HG03442 (cell line): ENCODE data around the gene TRIO.

Experiments used
- ATAC-seq: cut with Tn5 transposase; IDR thresholded peaks from one replicate; pipeline ENCODE4 v1.9.1; 2021; ENCODE audit warnings: mild to moderate bottlenecking, moderate library complexity; ENCODE audit not compliant: unreplicated experiment

Gene TRIO

DNA sequence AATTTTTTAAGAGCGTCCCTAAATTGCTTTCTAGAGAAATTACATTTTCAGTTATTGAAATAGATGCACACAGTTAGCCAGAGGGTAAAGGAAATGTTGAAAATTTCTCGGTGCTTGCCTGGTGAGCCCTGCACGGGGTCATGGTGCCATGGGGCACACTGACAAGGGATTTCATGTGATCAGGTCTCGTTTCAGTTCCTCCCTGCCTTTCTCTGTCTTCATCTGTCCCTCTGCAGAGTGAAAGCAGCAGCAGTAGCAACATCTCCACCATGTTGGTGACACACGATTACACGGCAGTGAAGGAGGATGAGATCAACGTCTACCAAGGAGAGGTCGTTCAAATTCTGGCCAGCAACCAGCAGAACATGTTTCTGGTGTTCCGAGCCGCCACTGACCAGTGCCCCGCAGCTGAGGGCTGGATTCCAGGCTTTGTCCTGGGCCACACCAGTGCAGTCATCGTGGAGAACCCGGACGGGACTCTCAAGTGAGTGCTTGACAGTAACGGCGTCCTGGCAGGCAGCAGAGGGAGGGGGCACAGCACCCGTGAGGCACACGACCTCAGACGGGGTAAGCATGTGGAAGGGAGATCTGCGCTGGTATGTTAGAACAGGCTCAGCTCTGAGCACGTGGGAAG lies 349.3 kb downstream of the TRIO start:
- ATAC-seq, result no peak

DNA sequence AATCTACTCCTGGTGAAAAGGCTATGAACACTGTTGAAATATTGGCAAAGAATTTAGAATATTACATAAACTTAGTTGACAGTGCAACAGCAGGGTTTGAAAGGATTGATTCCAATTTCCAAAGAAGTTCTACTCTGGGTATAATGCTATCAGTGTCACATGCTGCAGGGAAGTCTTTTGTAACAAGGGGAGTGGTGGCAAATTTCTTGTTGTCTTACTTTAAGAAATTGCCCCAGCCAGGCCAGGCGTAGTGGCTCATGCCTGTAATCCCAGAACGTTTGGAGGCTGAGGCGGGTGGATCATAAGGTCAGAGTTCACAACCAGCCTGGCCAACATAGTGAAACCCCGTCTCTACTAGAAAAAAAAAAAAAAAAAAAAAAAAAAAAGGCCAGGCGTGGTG lies 352.2 kb downstream of the TRIO start:
- no peak for ATAC-seq

DNA sequence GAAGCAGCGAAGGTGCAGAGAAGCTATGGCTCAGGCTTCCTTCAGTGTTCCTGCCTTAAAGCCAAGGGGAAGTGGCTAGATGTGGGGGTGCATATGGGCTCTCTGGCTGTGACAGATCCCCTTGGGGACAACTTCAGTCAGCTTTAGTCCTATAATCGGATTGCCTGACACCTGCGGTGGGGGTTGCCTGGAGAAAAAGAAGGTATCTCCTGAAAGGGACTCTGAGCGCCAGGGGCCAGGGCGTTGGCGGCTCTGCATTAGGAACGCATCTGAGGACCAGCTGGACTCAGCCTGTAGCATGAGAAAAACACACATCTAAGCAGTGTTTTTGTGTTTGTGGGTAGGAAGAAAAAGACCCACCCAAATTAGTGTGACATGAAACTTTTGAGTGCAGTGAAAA lies 354.2 kb downstream of the TRIO start:
- no peak for ATAC-seq

DNA sequence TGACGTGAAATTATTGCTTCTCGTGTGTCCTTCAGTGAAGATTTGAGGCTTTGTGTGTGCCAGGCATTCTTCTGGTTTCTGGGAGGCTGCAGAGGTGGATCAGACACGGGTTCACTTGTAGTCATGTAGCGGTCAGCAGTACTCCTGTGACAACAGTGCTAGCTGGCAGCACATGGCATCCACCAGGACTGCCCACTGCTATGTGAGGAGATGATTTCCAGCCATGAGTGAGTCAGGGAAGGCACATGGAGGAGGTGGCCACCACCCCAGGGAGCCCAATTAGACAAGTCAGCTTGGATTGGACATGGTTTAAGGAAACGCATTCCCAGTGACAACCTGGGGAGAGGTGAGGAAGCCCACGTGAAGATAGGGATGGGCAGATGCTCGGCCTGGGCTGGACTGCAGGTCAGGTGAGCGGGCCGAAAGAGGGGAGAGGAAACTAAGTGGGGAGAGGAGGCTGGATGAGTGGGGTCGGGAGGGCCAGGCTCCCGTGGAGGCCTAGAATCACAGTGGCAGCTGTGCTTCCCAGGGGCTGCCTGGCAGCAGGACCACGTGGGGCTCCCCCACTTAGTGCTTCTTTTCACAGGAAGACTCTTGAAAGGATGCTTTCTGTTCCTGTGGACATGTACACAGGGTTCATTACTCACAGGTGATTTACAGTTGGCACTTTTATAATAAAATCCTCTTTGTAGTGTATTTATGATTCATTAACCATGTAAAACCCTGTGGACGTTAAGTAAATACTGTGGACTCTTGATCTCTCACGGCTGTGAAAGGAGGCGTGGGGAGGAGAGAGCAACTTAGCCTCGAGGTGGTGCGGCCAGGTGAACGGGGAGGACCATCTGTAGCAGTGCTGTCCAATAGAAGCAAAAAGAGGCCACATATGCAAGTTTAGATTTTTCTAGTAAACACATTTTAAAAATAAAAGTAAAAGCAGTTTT lies 358.5 kb downstream of the TRIO start:
- ATAC-seq, result no peak

DNA sequence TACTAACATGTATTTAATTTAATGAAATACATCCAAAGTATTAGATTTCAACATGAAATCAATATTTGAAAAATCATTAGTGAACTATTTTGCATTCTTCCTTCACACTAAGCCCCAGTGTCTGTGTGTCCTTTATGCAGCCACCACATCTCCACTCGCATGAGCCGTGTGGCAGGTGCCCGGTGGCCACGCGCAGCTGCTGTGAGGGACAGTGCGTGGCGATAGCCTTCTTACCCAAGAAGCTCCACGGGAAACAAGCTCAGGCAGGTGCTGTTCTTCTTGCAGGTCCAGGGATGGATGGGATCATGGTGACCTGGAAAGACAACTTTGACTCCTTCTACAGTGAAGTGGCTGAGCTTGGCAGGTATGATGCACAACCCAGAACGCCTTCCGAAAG lies 359.1 kb downstream of the TRIO start:
- no peak for ATAC-seq

DNA sequence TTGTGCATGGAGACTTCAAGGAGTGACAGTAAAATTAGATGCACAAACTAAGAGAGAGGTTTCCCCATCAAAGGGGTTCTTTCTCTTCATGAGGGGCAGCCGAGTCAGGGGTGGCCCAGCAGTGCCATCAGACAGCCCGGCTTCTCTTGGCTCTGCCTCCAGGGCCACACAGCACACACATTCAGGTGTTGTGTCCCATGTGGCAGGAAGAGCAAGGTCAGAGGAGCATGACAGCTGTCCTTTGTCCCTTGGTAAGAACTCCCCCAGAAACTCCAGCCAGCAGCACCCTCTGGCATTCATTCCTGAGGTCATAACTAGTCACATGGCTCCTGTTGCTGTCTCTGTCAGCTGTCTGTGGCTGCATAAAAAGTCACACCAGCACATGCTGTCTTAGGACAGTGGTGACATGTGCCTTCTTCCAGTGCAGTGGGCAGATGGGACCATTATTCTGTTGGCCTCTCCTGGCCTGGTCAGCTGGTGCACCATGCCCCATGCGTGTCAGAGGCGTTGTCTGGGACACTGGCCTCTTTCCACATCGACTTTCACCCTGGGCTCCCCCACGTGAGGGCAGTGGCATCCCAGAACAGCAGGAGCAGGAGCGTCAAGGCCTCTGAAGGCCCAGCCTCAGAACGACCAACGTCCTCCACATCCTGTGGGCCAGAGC lies 360.0 kb downstream of the TRIO start:
- no peak for ATAC-seq

DNA sequence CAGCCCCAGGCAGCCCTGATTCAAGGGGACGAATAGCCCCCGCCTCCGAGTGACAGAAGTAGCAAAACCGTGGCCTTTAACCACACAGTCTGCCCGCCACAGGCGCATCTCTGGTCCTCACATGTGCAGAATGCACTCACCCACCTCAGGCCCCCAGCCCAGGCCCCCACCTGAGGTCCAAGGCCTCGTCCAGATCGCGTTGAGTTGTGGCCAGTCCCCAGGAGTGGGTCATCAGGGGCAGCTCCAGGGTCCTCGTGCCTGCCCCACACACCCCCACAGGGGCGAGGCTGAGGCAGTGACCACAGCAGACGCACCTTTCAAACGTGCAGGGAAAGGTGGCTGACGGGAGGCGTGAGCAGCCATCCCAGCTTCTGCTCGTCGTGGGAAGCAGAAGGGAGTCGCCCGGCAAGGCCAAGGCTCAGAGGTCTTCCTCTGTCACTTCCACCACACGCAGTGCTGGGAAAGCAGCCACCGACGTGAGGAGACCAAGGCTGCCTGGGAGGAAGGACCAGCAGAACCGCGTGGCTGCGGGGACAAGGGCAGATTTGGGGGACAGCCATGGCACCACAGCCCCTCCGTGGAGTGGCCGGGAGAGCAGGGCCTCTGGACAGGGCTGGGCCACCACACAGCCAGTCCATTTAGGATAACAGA lies 360.7 kb downstream of the TRIO start:
- no peak for ATAC-seq

DNA sequence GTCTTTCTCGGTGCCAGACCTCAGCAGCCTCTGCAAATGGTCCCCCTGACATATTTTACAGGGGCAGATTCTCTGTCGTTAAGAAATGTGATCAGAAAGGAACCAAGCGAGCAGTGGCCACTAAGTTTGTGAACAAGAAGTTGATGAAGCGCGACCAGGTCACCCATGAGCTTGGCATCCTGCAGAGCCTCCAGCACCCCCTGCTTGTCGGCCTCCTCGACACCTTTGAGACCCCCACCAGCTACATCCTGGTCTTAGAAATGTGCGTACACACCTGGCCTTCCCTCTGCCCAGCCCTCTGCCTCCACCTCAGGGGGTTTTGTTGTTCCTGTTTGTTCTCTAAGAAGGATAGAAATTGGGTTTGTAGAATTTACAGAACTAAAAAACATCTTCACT lies 361.2 kb downstream of the TRIO start:
- ATAC-seq, result no peak

DNA sequence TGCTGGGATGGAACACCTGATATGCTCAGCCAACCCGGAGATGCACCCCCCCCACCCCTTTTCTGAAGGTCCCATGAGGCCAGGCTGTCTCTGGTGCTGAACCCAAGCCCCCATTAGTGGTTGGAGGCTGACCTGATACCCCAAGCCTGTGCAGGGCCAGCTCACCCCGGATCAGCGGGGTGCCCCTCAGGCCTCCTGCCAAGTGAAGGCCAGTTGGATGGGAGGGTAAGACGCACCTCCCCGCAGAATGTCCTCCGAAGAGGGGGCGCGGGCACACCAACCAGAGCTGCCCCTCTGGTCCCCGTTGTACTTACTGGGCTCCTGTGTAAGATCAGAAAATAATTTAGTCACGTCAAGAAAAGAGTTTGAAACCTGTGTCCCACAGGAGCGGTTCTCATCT lies 361.7 kb downstream of the TRIO start:
- ATAC-seq, result no peak

DNA sequence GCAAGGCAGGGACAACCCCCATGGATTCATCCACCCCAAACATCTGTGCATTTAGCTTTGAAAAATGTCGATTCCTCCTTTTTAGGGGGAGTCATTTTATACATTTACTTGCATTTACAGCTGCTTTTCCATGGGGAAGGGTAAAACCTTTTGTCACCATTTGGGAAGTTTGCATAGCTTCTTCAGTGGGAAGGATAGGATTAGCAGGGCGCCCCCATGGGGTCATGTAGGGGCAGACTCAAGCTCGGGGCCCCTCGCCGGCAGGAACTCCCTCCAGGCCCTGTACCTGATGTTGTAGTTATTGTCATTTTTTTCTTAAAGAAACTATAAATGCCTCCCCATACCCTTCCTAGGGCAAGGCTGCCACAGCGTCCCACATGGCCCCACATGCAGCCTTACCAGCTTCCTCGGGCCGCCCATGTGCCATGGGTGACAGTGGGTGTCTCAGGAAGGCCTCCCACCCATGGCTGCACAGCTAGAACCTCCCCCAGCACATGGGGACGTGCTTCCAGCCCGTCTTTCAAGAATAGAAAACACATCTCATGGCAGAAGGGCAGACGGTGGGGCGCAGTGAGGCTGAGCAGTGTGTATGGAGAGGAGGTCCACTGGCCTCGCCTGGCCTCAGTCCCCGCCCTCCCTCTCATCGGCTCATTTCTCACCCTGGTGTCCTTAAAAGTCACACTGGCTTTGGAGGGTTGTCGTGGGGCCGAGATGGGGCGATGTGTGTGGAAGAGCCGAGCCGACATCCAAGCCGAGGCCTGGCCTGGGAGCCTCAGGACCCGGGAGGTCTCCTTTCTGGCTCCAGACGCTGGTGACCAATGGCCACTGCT lies 362.4 kb downstream of the TRIO start:
- no peak for ATAC-seq

DNA sequence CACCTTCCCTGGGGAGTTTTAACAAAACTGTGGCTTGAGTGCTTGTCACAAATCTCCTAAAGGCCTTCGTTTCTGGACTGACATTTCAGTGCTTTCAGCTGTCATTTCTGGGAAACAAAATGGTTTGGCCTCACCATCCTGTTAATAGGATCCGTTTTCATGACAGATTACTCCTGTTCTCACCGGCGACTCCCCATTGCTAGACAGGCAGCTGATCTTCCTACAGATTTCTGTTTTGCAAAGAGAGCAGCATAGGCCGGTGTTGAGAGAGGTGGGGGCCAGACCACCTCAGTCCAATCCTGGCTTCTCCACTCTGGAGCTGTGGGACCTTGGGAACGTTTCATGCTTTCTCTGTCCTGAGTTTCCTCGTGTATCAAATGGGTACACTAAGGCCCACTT lies 363.0 kb downstream of the TRIO start:
- no peak for ATAC-seq

DNA sequence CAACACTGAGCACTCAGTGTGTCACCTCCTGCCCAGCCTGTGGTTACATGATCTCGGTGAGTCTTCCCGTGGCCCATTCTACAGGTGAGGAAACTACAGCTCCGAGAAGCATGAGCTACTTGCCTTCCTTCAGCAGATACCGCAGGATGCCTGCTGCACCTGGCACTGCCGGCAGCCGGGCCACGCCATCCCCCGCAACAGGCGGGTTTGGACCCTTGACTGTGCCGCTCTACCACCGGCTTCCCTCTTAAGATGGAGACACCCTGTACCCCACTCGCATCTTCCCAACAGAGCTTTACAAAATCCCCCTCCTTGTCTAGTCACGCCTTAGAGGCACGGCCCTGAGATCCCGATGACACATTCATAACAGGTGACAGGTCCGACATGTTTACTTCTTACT lies 363.5 kb downstream of the TRIO start:
- ATAC-seq, result no peak

DNA sequence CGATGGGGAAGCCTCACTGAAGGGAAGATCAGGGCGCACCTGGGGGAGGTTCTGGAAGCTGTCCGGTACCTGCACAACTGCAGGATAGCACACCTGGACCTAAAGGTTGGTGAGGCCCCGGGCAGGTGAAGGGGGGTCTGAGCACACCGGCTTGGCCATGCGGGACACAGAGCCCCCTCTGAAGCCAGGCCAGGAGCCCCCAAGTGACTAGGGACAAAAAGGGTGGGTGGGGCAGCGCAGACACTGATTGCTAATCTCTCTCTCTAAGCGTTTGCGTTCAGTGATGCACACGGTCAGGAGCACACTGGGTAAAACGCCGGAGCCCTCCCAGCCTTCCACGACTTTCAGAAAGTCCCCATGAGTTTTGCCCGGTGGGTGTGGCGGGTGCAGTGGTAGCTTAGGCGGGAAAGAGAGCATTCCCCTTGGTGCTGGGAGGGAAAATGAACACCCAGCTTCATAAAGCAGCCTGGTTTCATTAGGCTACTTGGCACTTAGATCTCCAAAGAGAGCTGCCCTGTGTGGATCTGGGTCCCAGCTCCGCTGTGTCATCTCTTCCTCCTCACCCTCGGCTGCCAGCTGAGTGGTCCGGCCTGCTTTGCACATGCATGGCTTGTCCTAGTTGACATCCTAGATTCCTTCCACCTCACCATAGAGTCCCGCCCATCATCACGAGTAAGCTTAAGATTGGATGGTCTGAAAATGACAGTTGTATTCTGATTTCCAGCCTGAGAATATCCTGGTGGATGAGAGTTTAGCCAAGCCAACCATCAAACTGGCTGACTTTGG lies 364.2 kb downstream of the TRIO start:
- no peak for ATAC-seq

DNA sequence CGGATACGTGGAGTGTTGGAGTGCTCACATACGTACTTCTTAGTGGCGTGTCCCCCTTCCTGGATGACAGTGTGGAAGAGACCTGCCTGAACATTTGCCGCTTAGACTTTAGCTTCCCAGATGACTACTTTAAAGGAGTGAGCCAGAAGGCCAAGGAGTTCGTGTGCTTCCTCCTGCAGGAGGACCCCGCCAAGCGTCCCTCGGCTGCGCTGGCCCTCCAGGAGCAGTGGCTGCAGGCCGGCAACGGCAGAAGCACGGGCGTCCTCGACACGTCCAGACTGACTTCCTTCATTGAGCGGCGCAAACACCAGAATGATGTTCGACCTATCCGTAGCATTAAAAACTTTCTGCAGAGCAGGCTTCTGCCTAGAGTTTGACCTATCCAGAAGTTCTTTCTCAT lies 364.9 kb downstream of the TRIO start:
- no peak for ATAC-seq

DNA sequence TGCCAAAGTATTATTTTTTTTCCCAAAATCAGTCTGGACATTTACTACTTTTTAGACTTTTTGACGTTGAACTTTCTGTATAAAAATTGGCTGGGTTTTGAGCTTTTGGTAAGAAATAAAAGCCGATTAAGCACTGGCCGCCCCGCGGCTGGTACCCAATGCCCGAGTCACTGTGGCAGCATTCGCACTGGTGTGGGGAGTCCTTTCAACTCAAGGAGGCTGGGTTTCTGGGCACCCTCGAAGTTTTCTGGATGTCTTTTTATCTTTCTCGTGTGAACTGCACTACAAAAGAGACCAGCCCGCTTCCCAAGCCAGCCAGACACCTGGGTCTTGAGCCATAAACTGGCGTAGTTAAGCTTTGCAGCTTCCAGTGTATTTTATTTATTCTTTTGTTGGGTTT lies 366.4 kb downstream of the TRIO start:
- ATAC-seq, result no peak

DNA sequence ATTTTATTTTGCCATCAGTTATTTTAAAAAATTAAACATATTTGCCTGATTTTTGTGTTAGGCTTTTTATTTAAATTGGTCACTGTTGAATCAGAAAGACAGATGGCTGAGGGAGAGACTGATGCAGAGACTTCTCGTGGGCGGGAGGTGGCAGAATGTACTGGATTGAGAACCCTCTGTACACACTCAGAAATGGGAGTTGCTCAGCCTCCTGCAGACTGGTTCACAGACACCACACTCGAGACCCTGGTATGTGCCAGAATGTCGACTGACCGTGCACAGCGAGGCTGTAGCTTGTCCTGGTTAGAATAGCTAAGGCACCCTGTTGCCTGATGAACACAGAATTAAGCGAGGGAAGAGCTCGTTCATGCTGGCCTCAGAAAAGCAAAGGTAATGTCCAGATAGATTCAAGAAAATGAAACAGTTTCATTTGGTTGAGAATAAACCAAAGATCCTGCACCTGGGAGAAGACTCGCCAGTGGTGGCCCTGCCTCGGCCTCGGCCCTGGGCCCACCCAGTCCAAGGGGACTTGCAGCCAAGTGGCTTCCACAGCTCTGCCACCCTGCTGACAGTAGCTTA lies 367.1 kb downstream of the TRIO start:
- no peak for ATAC-seq

DNA sequence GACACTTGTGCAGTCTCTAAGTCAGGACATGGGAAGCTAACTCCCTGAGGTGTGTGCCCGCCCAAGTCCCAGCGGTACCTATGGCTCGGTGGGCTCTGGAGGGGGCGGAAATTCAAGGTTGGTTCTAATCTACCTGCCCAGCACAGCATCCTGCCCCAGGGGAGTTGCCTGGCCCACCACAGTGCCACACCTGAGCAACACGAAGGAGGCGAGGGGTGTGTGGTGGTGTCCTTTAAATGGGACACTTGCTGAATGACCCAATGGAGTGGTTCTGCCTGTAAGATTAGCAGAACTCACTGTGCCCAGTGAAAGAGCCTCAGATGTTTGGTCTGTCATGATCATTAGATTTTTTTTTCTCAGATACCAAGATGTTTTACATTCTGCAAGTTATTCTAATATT lies 367.7 kb downstream of the TRIO start:
- no peak for ATAC-seq

DNA sequence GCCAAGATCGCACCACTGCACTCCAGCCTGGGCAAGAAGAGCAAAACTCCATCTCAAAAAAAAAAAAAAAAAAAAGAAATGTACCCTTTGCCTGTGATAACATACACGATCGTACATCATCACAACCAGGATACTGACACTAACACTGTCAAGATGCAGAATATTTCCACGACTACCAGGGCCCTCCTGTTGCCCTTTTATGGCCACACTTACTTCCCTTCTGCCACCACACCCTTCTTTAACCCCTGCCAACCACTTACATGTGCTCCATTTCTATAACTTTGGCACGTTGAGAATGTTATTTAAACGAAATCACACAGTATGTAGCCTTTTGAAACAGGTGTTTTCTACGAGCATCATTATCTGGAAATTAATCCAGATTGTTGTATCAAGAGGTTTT lies 369.4 kb downstream of the TRIO start:
- no peak for ATAC-seq

DNA sequence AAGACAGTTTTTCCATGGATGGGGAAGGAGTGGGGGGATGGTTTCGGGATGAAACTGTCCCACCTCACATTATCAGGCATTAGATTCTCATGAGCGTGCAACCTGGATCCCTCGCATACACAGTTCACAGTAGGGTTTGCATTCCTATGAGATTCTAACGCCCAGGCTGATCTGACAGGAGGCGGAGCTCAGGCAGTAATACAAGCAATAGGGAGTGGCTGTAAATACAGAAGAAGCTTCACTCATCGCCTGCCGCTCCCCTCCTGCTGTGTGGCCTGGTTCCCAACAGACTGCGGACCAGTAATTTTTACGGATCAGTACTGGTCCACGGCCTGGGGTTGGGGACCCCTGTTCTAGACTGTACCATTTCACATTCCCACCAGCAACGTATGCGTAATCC lies 370.1 kb downstream of the TRIO start:
- no peak for ATAC-seq
